ENCODE results near the gene NCAM2.

- TF ChIP-seq YY1 (IDR thresholded peaks at IDR 0.05; ENCODE audit: low read depth) (no peak), TEAD4 (IDR thresholded peaks at IDR 0.05) (no peak), EP300 (IDR thresholded peaks at IDR 0.05; ENCODE audit: borderline replicate concordance) (no peak), RAD21 (IDR thresholded peaks at IDR 0.05; ENCODE audit: low read depth) (no peak), ZBTB7A (IDR thresholded peaks at IDR 0.05; ENCODE audit: low read depth) (no peak), FOXM1 (IDR thresholded peaks at IDR 0.05; ENCODE audit: borderline replicate concordance, low read depth) (no peak)
- TF ChIP-seq, protein P1, sequence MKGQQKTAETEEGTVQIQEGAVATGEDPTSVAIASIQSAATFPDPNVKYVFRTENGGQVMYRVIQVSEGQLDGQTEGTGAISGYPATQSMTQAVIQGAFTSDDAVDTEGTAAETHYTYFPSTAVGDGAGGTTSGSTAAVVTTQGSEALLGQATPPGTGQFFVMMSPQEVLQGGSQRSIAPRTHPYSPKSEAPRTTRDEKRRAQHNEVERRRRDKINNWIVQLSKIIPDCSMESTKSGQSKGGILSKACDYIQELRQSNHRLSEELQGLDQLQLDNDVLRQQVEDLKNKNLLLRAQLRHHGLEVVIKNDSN (IDR thresholded peaks at IDR 0.05), result no peak
These were observed 76.1 kb downstream of the NCAM2 start for GRCh38 chr21:21074305-21074704.
